HepG2 (cell line): ENCODE results near the gene TRMT1L. TPM values are rescaled to one million over a fixed set of nuclear protein-coding genes. Genes with fewer than 3 reads are reported as not detected.
A peak's percentile ranks its signal among the peaks of the same experiment; 100 is the strongest.

Source experiments
- ATF1 ChIP-seq: IDR thresholded peaks from 2 replicates; pipeline ENCODE4 v1.6.1; 2016; ENCODE audit warnings: mild to moderate bottlenecking, control low read depth
- ATF4 ChIP-seq, 2 experiments: fragments of 450-650 bp in 1 of 2; sonication (generic) in 1 of 2; formaldehyde crosslinking; IDR thresholded peaks; 2 replicates each; pipeline versions ENCODE4 v1.5.0 to v1.8.0; 2020 to 2022; ENCODE audit warnings: mild to moderate bottlenecking in 1 of 2, missing genetic modification reagents in 1 of 2
- CC2D1A ChIP-seq: sonication (generic); formaldehyde crosslinking; IDR thresholded peaks from 2 replicates; pipeline ENCODE4 v1.8.1; 2023; ENCODE audit warnings: mild to moderate bottlenecking, missing genetic modification reagents
- HHEX ChIP-seq: IDR thresholded peaks from 2 replicates; pipeline ENCODE4 v1.6.1; 2016; ENCODE audit warnings: control low read depth
- HNRNPK ChIP-seq: fragments of 200-400 bp; formaldehyde crosslinking; IDR thresholded peaks from 2 replicates; pipeline ENCODE4 v1.6.1; 2018; ENCODE audit warnings: low read length, low read depth, moderate library complexity, mild to moderate bottlenecking; ENCODE audit not compliant: poor library complexity, severe bottlenecking
- IRX3 ChIP-seq: sonication (generic); formaldehyde crosslinking; IDR thresholded peaks from 2 replicates; pipeline ENCODE4 v1.8.1; 2023; ENCODE audit warnings: mild to moderate bottlenecking, low read depth, missing genetic modification reagents, borderline replicate concordance
- KLF16 ChIP-seq, 2 experiments: sonication (generic) in 1 of 2; formaldehyde crosslinking in 1 of 2; IDR thresholded peaks; 2 replicates each; pipeline versions ENCODE4 v1.6.1 to v1.8.0; 2016 to 2023; ENCODE audit warnings: missing genetic modification reagents in 2 of 2, missing compliant biosample characterization in 1 of 2
- MYC ChIP-seq: sonication (generic); formaldehyde crosslinking; IDR thresholded peaks from 2 replicates; pipeline ENCODE4 v1.9.0; 2021; ENCODE audit warnings: missing genetic modification reagents, borderline replicate concordance
- NFKB2 ChIP-seq: sonication (generic); formaldehyde crosslinking; IDR thresholded peaks from 2 replicates; pipeline ENCODE4 v1.4.0; 2020; ENCODE audit warnings: missing genetic modification reagents, borderline replicate concordance
- NFYB ChIP-seq: sonication (generic); formaldehyde crosslinking; IDR thresholded peaks from 2 replicates; pipeline ENCODE4 v1.4.0; 2020; ENCODE audit warnings: missing genetic modification reagents
- NR2F6 ChIP-seq, 2 experiments: IDR thresholded peaks; 2 replicates each; pipeline ENCODE4 v1.6.1; 2016; ENCODE audit warnings: antibody characterized with exemption in 1 of 2, mild to moderate bottlenecking in 1 of 2
- ONECUT2 ChIP-seq: sonication (generic); formaldehyde crosslinking; IDR thresholded peaks from 2 replicates; pipeline ENCODE4 v1.4.0; 2020; ENCODE audit warnings: missing genetic modification reagents
- SAFB2 ChIP-seq: sonication (generic); formaldehyde crosslinking; IDR thresholded peaks from 2 replicates; pipeline ENCODE4 v1.5.1; 2020; ENCODE audit warnings: missing genetic modification reagents, low read depth, mild to moderate bottlenecking, borderline replicate concordance
- SMYD3 ChIP-seq: sonication (generic); formaldehyde crosslinking; IDR thresholded peaks from 2 replicates; pipeline ENCODE4 v1.8.1; 2023; ENCODE audit warnings: mild to moderate bottlenecking, missing genetic modification reagents
- TEAD3 ChIP-seq: optimal IDR thresholded peaks from 2 replicates; pipeline ENCODE3; 2016; ENCODE audit warnings: borderline replicate concordance
- YEATS4 ChIP-seq: sonication (generic); formaldehyde crosslinking; IDR thresholded peaks from 2 replicates; pipeline ENCODE4 v1.4.0; 2020; ENCODE audit warnings: missing genetic modification reagents, borderline replicate concordance
- ZBTB43 ChIP-seq: sonication (generic); formaldehyde crosslinking; conservative IDR thresholded peaks from 2 replicates; pipeline ENCODE4 v1.4.0; 2020; ENCODE audit warnings: missing genetic modification reagents
- ZNF121 ChIP-seq: sonication (generic); formaldehyde crosslinking; IDR thresholded peaks from 2 replicates; pipeline ENCODE4 v1.5.0; 2020; ENCODE audit warnings: mild to moderate bottlenecking, missing genetic modification reagents
- ZNF274 ChIP-seq: sonication (generic); formaldehyde crosslinking; IDR thresholded peaks from 2 replicates; pipeline ENCODE4 v1.5.1; 2020; ENCODE audit warnings: mild to moderate bottlenecking, missing genetic modification reagents
- ZNF501 ChIP-seq: sonication (generic); formaldehyde crosslinking; IDR thresholded peaks from 2 replicates; pipeline ENCODE4 v1.5.1; 2020; ENCODE audit warnings: mild to moderate bottlenecking, moderate library complexity, missing genetic modification reagents
- ZNF530 ChIP-seq: sonication (generic); formaldehyde crosslinking; IDR thresholded peaks from 2 replicates; pipeline ENCODE4 v1.5.0; 2020; ENCODE audit warnings: low read depth, mild to moderate bottlenecking, missing genetic modification reagents
- ZNF563 ChIP-seq: sonication (generic); formaldehyde crosslinking; IDR thresholded peaks from 2 replicates; pipeline ENCODE4 v1.8.0; 2022; ENCODE audit warnings: mild to moderate bottlenecking, moderate library complexity, missing genetic modification reagents
- ZNF766 ChIP-seq: sonication (generic); formaldehyde crosslinking; IDR thresholded peaks from 2 replicates; pipeline ENCODE4 v1.5.0; 2020; ENCODE audit warnings: missing genetic modification reagents, borderline replicate concordance
- polyA plus RNA-seq, 8 experiments: library from polyadenylated mRNA; depleted of rRNA in 3 of 8; stranded (reverse) in 7 of 8; unstranded in 1 of 8; fragments of >200 nt; fragmentation: Illumina TruSeq in 4 of 8; extraction: Trizol in 4 of 8; gene quantifications; 2 replicates each; pipeline versions ENCODE4 v1.2.1 to v1.2.3, GENCODE V29; 2011 to 2016; ENCODE audit warnings: low read depth in 4 of 8, missing spikeins in 1 of 8, mixed read lengths in 1 of 8; ENCODE audit not compliant: insufficient read depth in 1 of 8
- total RNA-seq, 5 experiments: library from RNA; depleted of rRNA; stranded (reverse); fragments of >200 nt; fragmentation: Illumina TruSeq; extraction: Trizol; gene quantifications; 2 replicates each; pipeline ENCODE4 v1.2.3, GENCODE V29; 2016; ENCODE audit warnings: low read depth in 1 of 5
- TF ChIP-seq, protein P1 (sequence below): sonication (generic); formaldehyde crosslinking; IDR thresholded peaks from 2 replicates; pipeline ENCODE4 v1.4.0; 2020; ENCODE audit warnings: missing genetic modification reagents, borderline replicate concordance
- TF ChIP-seq, protein P2 (sequence below): sonication (generic); formaldehyde crosslinking; conservative IDR thresholded peaks from 2 replicates; pipeline ENCODE4 v1.8.0; 2022; ENCODE audit warnings: missing genetic modification reagents

Gene TRMT1L
- total and polyA plus RNA-seq, 2 of the 13 experiments (the other 11 are each of a cell fraction or from before 2014, with no cell fraction given), result 17.9 to 19.2 TPM

DNA sequence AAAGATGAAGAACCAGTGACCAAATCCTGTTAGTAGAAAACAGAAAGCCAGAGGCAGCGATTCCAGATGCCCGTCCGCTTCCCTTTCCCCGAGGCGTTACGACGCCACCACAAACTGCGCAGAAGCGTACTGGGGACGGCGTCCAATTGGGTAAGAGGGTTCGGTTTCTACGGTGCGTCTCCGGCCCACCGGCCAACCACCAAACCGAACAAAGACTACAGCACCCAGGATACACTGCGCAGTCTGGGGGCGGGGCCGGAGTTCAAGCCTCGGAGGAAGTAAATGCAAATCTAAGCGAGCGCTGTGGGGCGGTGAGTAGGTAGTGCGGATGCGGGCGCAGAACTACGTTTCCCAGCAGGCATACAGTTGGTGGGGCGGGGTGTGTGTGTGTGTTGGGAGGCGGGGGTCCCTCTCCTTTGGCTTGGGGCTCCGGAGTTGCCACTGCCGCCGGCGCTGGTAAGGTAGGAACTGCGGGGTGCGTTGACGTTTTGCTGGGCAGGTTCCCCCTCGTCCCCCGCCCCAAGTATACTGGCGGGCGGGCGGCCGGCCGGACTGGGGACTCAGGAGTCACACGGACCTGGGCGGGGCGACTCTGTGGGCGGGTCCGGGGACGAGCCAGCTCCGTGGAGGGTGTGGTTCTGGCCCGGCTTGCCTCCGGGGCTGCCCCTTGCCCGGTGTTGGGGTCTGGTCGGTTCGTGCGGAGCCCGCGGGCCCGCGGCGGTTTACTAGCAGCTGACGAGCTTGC is at the start of gene TRMT1L, which contains the start of gene SWT1 (continued):
- TF ChIP-seq ONECUT2 (CRISPR knock-in tag) (no peak), HHEX (CRISPR knock-in tag) (no peak), ZBTB43 (CRISPR knock-in tag) (peak; percentile 53; the same call in 1 of the 2 replicates), SMYD3 (CRISPR knock-in tag) (no peak), ZNF121 (CRISPR knock-in tag) (no peak), ATF4 (CRISPR knock-in tag; IDR thresholded peaks at IDR 0.05) (no peak), NFYB (CRISPR knock-in tag) (peak; percentile 79), CC2D1A (CRISPR knock-in tag) (no peak), NFKB2 (peak; percentile 38; the same call in 1 of the 2 replicates), ZNF766 (CRISPR knock-in tag) (peak; percentile 33; the same call in 1 of the 2 replicates), HNRNPK (no peak), TEAD3 (CRISPR knock-in tag) (peak; percentile 41), ZNF501 (peak; percentile 90), KLF16 (CRISPR knock-in tag; IDR thresholded peaks at IDR 0.05) (peak in 1 of 2 experiments; percentile 21; a peak in 1 of 4 replicates), ZNF563 (CRISPR knock-in tag) (peak; percentile 56; the same call in 1 of the 2 replicates), NR2F6 (IDR thresholded peaks at IDR 0.05) (no peak), NR2F6 (CRISPR knock-in tag; IDR thresholded peaks at IDR 0.05) (no peak), ZNF274 (CRISPR knock-in tag) (no peak), ZNF530 (no peak), MYC (CRISPR knock-in tag) (peak; percentile 30; the same call in 1 of the 2 replicates), SAFB2 (CRISPR knock-in tag) (no peak), YEATS4 (CRISPR knock-in tag) (peak; percentile 79; the same call in 1 of the 2 replicates), ATF1 (CRISPR knock-in tag) (peak; percentile 73), IRX3 (CRISPR knock-in tag) (no peak)
- TF ChIP-seq, protein P1, sequence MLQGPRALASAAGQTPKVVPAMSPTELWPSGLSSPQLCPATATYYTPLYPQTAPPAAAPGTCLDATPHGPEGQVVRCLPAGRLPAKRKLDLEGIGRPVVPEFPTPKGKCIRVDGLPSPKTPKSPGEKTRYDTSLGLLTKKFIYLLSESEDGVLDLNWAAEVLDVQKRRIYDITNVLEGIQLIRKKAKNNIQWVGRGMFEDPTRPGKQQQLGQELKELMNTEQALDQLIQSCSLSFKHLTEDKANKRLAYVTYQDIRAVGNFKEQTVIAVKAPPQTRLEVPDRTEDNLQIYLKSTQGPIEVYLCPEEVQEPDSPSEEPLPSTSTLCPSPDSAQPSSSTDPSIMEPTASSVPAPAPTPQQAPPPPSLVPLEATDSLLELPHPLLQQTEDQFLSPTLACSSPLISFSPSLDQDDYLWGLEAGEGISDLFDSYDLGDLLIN (CRISPR knock-in tag), result no peak
- TF ChIP-seq, protein P2, sequence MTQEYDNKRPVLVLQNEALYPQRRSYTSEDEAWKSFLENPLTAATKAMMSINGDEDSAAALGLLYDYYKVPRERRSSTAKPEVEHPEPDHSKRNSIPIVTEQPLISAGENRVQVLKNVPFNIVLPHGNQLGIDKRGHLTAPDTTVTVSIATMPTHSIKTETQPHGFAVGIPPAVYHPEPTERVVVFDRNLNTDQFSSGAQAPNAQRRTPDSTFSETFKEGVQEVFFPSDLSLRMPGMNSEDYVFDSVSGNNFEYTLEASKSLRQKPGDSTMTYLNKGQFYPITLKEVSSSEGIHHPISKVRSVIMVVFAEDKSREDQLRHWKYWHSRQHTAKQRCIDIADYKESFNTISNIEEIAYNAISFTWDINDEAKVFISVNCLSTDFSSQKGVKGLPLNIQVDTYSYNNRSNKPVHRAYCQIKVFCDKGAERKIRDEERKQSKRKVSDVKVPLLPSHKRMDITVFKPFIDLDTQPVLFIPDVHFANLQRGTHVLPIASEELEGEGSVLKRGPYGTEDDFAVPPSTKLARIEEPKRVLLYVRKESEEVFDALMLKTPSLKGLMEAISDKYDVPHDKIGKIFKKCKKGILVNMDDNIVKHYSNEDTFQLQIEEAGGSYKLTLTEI (CRISPR knock-in tag), result no peak
